ENCODE results near the gene SNAPC2. TPM values are rescaled to one million over a fixed set of nuclear protein-coding genes. Genes with fewer than 3 reads are reported as not detected.
"Not testable (repeated sequence)": the region's sequence is repeated elsewhere in the genome, so short reads cannot be mapped to it uniquely, and the experiment has no call there.

SNAPC2 gene
- total RNA-seq, 2 experiments from 2014 or later, result 20.4 to 24.1 TPM

DNA sequence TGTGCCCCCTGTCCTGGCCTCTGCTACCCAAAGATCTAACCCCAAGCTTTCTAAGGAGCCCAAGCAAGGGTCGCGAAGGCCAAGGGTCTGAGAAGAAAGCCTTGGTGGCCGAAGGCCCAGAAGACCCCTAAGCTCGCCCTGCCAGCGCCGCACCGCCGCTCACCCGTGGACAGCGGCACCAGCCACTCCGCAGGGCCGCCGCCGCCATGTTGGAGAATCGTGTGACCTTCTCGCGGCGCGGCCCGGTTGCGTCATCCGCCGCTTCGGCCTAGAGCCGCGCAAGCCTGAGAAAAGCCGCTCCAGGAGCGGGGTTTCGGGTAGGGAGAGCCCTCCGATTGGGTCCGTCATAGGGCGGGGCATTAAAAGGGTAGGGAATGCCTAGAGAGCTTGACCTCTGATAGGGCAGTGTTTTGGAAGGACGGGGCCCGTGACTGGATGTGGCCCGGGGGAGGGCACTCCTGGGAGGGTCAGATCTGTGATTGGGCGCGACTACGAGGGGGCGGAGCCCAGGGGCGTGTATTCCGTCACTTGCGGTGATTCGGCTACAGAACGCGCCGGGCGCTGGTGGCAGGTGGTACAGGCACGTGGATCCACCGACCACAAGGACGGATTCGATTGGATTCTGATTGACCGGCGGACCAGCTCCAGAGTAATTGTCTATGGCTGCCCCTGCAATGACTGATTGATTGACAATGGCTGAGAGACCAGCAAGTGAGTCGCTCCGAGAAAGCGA, 23.5 kb downstream of the SNAPC2 start, which contains the start of gene TIMM44:
Gene TIMM44, minus strand, starts transcription at position 223 of the 733 bp plus-strand sequence. Its CDS starts 15 bp downstream, at position 208.
- Mint-ChIP-seq H3K9me3 (no peaks in the 10 kb centered on the region), H3K4me1 (peaks cover 40% of the 10 kb centered on the region), H3K4me3 (peak within 1 kb of the TSS; percentile 83), H3K36me3 (ENCODE audit: low read depth) (peaks cover 13% of the 10 kb centered on the region), H3K27me3 (no peaks in the 10 kb centered on the region), H3K27ac (peak within 1 kb of the TSS; percentile 85)
- DNase-seq, result peak; percentile 99
- POLR2A ChIA-PET, result interaction anchor here (0.7 to 2.9 kb wide), 18 partner anchors 8 to 565 kb away, joined by 3 to 26 read pairs (median 4); partner anchors contain the start of genes CERS4, CTXN1, ELAVL1 and MAP2K7
- CTCF ChIA-PET, result interaction anchor here (0.5 to 3.1 kb wide), 39 partner anchors 9 to 375 kb away, joined by 3 to 49 read pairs (median 4); partner anchors contain the start of genes CCL25, CERS4, ELAVL1 and MAP2K7

DNA sequence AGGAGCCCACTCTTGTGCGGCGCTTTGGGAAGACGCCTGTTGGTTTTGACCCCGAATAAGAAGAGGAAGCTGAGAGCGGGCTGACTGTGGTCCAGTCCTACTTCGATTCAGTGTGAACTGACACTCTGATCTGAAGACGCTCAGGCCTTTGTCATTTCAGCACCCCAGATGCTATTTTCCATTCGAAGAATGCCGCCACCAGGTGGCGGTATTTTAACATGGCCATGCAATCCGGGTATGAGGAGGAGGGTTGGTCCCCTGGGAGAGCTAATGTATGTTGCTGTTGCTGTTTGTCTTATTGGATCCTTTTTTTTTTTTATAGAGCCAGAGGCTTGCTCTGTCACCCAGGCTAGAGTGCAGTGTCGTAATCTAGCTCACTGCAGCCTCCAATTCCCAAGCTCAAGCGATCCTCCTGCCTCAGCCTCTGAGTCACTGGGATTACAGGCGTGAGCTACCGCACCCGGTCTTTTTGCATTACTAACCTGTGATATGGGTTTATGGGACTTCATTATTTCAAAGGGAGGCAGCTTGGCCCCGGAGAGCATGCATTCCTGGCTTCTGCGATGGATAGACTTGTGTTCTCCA, 24.1 kb downstream of the SNAPC2 start:
- ChIA-PET CTCF (interaction anchor here (0.6 to 3.1 kb wide), 44 partner anchors 8 to 412 kb away, joined by 3 to 49 read pairs (median 4); partner anchors contain the start of genes CCL25, ELAVL1, MAP2K7 and SNAPC2), POLR2A (interaction anchor here (0.7 to 2.9 kb wide), 17 partner anchors 8 to 564 kb away, joined by 3 to 26 read pairs (median 4); partner anchors contain the start of genes CERS4, CTXN1, ELAVL1 and MAP2K7)
- Mint-ChIP-seq H3K27me3 (no peaks in the 10 kb centered on the region), H3K27ac (peak overlapping the region; percentile 85), H3K9me3 (no peaks in the 10 kb centered on the region), H3K4me1 (peaks cover 37% of the 10 kb centered on the region), H3K4me3 (peak overlapping the region; percentile 83), H3K36me3 (ENCODE audit: low read depth) (peaks cover 9% of the 10 kb centered on the region)
- DNase-seq, result peak; percentile 88

DNA sequence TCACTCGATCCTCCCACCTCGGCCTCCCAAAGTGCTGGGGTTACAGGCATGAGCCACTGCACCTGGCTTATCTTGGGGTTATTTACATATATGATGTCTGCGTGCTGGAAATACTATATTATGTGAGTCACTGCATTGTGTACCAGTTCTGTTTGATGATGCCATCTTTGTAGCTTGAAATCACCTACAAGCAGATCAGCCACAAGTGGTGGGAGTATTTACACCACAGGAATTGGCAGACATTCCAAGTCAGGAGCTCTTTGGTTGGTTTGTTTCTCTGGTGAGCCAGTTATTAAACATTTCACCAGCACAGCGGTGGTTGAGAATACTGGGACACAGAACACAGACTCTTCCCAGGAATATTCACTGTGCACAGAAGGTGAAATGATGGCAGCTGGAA, 27.8 kb downstream of the SNAPC2 start:
- DNase-seq, result no peak
- ChIA-PET CTCF (no interaction called here), POLR2A (no interaction called here)
- Mint-ChIP-seq H3K27ac (no peak overlapping the region), H3K9me3 (no peaks in the 10 kb centered on the region), H3K36me3 (ENCODE audit: low read depth) (no peaks in the 10 kb centered on the region), H3K27me3 (no peaks in the 10 kb centered on the region), H3K4me3 (no peak overlapping the region), H3K4me1 (peaks cover 16% of the 10 kb centered on the region)

DNA sequence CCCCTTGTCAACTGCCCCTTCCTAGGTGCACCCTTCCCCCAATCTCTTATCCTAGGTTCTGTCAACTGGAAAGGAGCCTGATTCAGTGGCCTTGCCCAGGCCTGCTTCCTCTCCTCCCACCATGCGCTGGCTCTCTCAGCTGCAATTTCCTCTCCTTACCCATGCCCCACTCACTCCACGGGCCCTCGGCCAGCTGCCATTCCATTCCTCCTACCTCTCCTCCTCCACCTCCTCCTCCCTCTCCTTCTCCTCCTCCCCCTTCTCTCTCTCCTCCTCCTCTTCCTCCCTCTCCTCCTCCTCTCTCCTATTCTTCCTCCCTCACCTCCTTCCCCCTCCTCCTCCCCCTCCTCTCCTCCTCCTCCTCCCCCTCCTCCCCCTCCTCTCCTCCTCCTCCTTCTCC, 32.9 kb downstream of the SNAPC2 start:
- Mint-ChIP-seq H3K9me3 (no peaks in the 10 kb centered on the region), H3K4me1 (no peaks in the 10 kb centered on the region), H3K4me3 (no peak overlapping the region), H3K27ac (no peak overlapping the region), H3K27me3 (no peaks in the 10 kb centered on the region), H3K36me3 (ENCODE audit: low read depth) (no peaks in the 10 kb centered on the region)
- DNase-seq, result no peak
- POLR2A ChIA-PET, result interaction anchor here (1.2 to 1.5 kb wide), 2 partner anchors 9 to 368 kb away, joined by 3 read pairs; no protein-coding TSS in a partner anchor
- CTCF ChIA-PET, result no interaction called here

DNA sequence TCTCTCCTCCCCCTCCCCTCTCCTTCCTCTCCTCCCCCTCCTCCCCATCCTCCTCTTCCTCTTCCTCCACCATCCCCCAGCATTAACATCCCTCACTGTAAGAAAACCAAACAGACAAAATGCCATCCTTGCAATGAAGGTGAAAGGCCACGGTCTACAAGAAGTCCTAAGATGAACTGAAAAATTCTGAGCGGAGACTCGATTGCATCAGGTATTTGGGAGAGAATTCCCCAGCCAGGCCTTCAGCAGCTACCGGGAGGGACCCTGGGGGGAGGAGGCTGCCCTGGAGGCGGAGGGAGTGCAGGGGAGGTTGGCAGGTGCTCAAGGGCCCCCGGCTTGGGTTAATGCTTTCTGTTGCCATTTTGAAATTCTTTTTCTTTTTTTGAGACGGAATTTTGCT, 33.4 kb downstream of the SNAPC2 start:
- Mint-ChIP-seq H3K4me3 (no peak overlapping the region), H3K36me3 (ENCODE audit: low read depth) (no peaks in the 10 kb centered on the region), H3K27ac (no peak overlapping the region), H3K4me1 (no peaks in the 10 kb centered on the region), H3K27me3 (no peaks in the 10 kb centered on the region), H3K9me3 (no peaks in the 10 kb centered on the region)
- DNase-seq, result no peak
- POLR2A ChIA-PET, result interaction anchor here (1.5 kb wide), 1 partner anchor 367 kb away, joined by 3 read pairs; no protein-coding TSS in a partner anchor
- CTCF ChIA-PET, result interaction anchor here (1.0 kb wide), 1 partner anchor 9 kb away, joined by 5 read pairs; no protein-coding TSS in a partner anchor

DNA sequence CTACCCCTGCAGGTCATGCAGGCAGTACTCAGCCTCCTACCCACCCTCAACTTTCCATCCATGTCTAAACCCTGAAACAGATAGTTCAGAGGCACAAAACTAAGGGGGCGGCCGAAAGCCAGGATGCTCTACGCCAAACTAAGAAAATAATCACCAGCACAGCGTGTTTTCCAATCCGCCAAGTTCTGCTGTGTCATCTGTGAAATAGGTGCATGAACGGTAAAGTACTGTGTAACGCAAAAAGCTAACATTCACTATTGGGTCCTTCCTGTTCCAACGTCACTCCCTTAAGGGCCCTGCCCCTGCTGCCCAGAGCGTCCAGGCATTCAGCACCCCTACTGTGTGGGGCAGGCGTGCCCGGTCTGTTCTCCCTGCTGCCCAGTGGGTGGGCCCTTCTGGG, 35.6 kb downstream of the SNAPC2 start:
- Mint-ChIP-seq H3K4me3 (no peak overlapping the region), H3K9me3 (no peaks in the 10 kb centered on the region), H3K36me3 (ENCODE audit: low read depth) (peaks cover under 1% of the 10 kb centered on the region), H3K4me1 (no peaks in the 10 kb centered on the region), H3K27me3 (no peaks in the 10 kb centered on the region), H3K27ac (no peak overlapping the region)
- ChIA-PET CTCF (no interaction called here), POLR2A (no interaction called here)
- DNase-seq, result no peak

DNA sequence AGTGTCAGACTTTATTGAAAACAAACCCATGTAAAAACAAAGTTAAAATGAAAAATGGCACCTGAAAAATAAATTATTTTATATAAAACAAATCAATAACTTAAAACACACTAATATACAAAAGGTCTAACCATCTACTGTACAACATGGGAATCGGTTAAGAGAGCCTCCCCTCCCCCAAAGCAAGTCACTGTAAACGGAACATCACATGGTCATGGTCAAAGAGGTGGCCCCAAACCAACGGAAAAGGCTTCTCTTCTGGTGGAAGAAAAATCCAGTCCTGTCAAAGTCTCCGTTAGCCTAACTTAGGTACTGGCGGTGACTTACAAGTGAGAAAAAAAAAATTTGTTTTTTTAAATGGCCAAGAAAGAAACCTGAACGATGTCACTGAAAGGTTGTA, 39.1 kb downstream of the SNAPC2 start:
- POLR2A ChIA-PET, result no interaction called here
- CTCF ChIA-PET, result interaction anchor here (1.2 kb wide), 1 partner anchor 15 kb away, joined by 4 read pairs; the partner anchor contains the start of gene TIMM44
- Mint-ChIP-seq H3K4me1 (no peaks in the 10 kb centered on the region), H3K36me3 (ENCODE audit: low read depth) (peaks cover 14% of the 10 kb centered on the region), H3K9me3 (no peaks in the 10 kb centered on the region), H3K27me3 (no peaks in the 10 kb centered on the region), H3K4me3 (no peak overlapping the region), H3K27ac (no peak overlapping the region)
- DNase-seq, result no peak

DNA sequence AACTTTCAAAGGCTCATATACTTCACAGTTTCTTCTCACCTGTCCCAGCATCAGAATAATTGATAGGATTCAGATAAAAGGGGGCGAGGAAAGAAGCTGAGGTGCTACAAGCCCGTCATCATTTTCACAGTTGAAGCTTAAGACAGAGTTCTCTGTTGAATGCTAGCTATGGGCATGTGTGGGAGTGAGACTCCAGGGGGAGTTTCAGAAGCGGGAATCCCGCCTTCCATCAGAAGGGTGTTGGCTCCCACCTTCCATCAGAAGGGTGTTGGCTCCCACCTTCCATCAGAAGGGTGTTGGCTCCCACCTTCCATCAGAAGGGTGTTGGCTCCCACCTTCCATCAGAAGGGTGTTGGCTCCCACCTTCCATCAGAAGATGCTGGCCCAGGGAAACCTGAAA, 40.9 kb downstream of the SNAPC2 start:
- H3K4me3 Mint-ChIP-seq, H3K27ac Mint-ChIP-seq, POLR2A ChIA-PET, H3K9me3 Mint-ChIP-seq, DNase-seq, H3K27me3 Mint-ChIP-seq, H3K4me1 Mint-ChIP-seq: not testable (repeated sequence)
- H3K36me3 Mint-ChIP-seq (ENCODE audit: low read depth), result peaks cover 14% of the 10 kb centered on the region
- CTCF ChIA-PET, result interaction anchor here (1.3 kb wide), 1 partner anchor 17 kb away, joined by 7 read pairs; the partner anchor contains the start of gene TIMM44

DNA sequence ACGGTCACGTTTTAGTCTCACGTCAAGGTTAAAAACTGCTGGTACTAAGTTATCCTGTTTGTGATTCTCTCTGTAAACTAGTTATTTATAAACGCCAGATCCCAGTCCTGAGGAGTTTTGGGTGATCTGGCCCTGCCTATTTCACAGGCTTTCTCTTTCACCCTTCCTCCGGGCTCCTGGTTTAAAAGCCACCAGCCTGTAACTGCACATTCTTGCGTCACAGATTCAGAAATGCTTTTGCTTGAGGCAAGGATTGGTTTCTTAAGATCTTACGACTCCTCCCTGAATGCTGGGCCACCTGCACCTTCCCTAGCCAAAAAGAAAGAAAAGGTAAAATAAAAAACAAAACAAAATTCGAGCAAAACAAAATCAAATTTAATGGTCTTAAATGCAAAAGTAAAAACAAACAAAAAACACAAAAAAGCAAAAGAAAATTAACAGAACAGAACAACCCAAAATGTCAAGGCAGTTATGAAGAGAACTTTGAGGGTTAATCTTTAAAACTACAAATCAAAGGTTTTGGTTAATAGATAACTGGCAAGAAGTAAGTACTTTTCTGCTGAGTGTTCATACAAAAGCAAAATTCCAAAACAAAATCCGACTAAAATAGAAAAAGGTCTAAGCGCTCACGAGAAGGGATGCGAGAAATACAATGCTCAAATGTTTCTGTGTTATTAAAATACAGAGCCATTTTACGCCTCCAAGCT, 41.9 kb downstream of the SNAPC2 start:
- Mint-ChIP-seq H3K27ac (no peak overlapping the region), H3K27me3 (no peaks in the 10 kb centered on the region), H3K36me3 (ENCODE audit: low read depth) (peaks cover 18% of the 10 kb centered on the region), H3K4me3 (no peak overlapping the region), H3K9me3 (no peaks in the 10 kb centered on the region), H3K4me1 (peaks cover 1% of the 10 kb centered on the region)
- POLR2A ChIA-PET, result interaction anchor here (0.6 kb wide), 1 partner anchor 213 kb away, joined by 3 read pairs; no protein-coding TSS in a partner anchor
- DNase-seq, result no peak
- CTCF ChIA-PET, result no interaction called here

DNA sequence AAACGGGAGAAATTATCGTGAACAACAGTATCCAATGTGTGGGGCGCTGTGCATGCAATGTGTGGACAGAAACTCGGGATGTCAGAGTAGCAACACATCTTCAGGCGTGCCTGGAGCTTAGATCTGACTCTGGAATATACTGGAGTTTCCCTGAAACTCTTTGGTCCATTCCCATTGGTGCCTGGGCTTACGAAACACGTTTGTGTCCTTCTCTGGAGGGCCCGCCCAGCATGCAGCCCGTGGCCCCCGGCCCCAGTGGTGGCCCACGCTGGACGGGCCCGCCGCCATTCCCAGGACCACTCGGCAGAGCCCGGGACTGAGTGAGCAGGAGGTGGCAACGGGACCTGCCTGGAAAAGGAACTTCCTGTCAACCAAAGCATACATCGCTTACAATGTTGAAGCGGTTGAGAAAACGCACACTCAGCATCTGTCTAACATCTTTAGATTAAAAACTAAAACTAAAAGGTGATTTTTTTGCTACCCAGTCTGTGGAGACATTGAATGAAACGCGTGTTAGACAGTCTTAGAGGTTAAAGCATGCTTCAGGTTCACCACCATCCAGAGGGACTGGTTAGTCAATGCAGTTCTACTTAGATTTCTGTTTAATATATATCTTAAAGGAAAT, 42.6 kb downstream of the SNAPC2 start:
- CTCF ChIA-PET, result no interaction called here
- H3K27me3 Mint-ChIP-seq, result no peaks in the 10 kb centered on the region

DNA sequence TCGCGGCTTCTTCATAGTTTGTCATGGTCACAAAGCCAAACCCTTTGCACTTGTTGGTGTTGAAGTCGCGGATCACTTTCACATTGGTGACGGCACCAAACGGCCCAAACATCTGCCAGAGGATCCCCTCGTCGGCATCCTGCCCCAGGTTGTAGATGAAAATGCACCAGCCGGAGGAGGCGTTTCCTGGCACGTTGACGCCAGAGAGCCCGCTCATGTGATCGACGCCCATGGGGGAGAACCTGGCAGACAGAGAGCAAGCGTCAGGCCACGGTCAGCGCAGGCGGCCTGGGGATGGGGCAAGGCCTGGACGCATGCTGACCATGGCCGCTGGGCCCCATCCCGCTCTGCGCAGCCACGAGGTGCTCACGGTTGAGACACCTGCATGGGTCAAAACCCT, 43.4 kb downstream of the SNAPC2 start:
- DNase-seq, result no peak
- Mint-ChIP-seq H3K27ac (no peak overlapping the region), H3K27me3 (no peaks in the 10 kb centered on the region), H3K36me3 (ENCODE audit: low read depth) (peaks cover 25% of the 10 kb centered on the region), H3K4me1 (peaks cover 1% of the 10 kb centered on the region), H3K9me3 (no peaks in the 10 kb centered on the region), H3K4me3 (no peak overlapping the region)
- ChIA-PET CTCF (no interaction called here), POLR2A (no interaction called here)

More for the DNA sequence above, 42.6 kb downstream of the SNAPC2 start:
- Mint-ChIP-seq H3K36me3 (ENCODE audit: low read depth) (peaks cover 25% of the 10 kb centered on the region), H3K27ac (no peak overlapping the region), H3K9me3 (no peaks in the 10 kb centered on the region), H3K4me3 (no peak overlapping the region), H3K4me1 (peaks cover 1% of the 10 kb centered on the region)
- POLR2A ChIA-PET, result interaction anchor here (0.6 kb wide), 1 partner anchor 213 kb away, joined by 3 read pairs; no protein-coding TSS in a partner anchor
- DNase-seq, result no peak

DNA sequence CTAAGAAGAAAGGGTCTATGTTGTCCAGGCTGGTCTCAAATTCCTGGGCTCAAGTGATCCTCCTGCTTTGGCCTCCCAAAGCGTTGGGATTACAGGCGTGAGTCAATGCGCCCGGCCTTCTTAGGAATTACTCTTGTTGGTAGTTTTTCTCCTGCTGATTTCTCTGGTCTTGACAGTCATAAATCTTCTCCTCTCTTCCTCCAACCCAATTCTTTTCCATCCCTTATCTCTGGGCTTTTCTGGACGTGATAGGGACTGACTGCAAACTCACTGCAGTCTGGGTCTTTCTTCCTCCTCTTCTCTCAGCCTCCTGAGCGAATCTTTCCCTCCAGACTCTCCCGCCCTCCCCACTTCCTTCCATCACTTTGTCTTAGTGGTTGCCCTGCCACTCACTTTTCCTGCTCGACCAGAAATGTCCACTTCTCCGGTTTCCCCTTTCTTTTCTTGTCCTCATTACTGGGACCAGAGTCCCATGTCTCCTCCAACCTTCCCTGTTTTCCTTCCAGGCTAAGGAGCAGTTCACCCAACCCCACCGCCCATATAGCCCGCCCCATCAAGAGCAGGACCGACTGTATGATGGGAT, 45.2 kb downstream of the SNAPC2 start:
- Mint-ChIP-seq H3K27ac (no peak overlapping the region), H3K4me1 (peaks cover 1% of the 10 kb centered on the region), H3K27me3 (no peaks in the 10 kb centered on the region), H3K36me3 (ENCODE audit: low read depth) (peaks cover 25% of the 10 kb centered on the region), H3K9me3 (no peaks in the 10 kb centered on the region), H3K4me3 (no peak overlapping the region)
- DNase-seq, result no peak
- ChIA-PET POLR2A (no interaction called here), CTCF (interaction anchor here (1.0 kb wide), 1 partner anchor 21 kb away, joined by 3 read pairs; no protein-coding TSS in a partner anchor)

All from activated CD4-positive, alpha-beta memory T cell treated with anti-CD3 and anti-CD28 coated beads, Interleukin-2, amount 10 ng/mL, durations not matched to agents 7 days and 5 days (primary cell).